Measurements from ENCODE around the gene CCDC90B. TPM values are rescaled to one million over a fixed set of nuclear protein-coding genes. Genes with fewer than 3 reads are reported as not detected.
A peak's percentile ranks its signal among the peaks of the same experiment; 100 is the strongest.

CCDC90B gene
- total and polyA plus RNA-seq, 4 donors = 31.6 to 84.6 (median 36.8) TPM

- peaks cover 0 to 4% of the 10 kb centered on the region in 2 donors for H3K36me3 ChIP-seq (ENCODE audit: control insufficient read depth in 1 of 2, insufficient read depth in 2 of 2, low read length in 1 of 2)
- DNase-seq (no peak), ATAC-seq (ENCODE audit: low FRiP score) (no peak)
- H3K4me3 ChIP-seq (ENCODE audit: low read length in 2 of 2) = no peak overlapping the region
- H3K4me1 ChIP-seq (ENCODE audit: control insufficient read depth in 1 of 2, insufficient read depth in 2 of 2, low read length in 2 of 2) = peaks cover 0 to 7% of the 10 kb centered on the region in 2 donors
- intact Hi-C loops (cut with DNase I) = loop anchor here in 1 of 2 donors (5.0 kb wide), 1 partner anchor 59 kb away; no protein-coding TSS in a partner anchor
- H3K27me3 ChIP-seq (ENCODE audit: control insufficient read depth in 1 of 2, insufficient read depth in 2 of 2, low read length in 1 of 2) = no peaks in the 10 kb centered on the region
- no peaks in the 10 kb centered on the region for H3K9me3 ChIP-seq (ENCODE audit: control insufficient read depth, low read length)
- 55 to 63% methylated on average over 3 of the region's 3 CpGs for WGBS, 2 donors
- H3K27ac ChIP-seq (ENCODE audit: low read depth in 1 of 2, low read length in 2 of 2) = peak overlapping the region; percentile 30 to 69
These were observed 29.4 kb downstream of the CCDC90B start for GRCh38 chr11:83256602-83257340.

GRCh38 chr11:83255366-83255765 is 30.8 kb downstream of the CCDC90B start:
- WGBS, 2 donors = 91 to 95% methylated on average over 3 of the region's 3 CpGs
- intact Hi-C loops (cut with DNase I) = loop anchor here in 1 of 2 donors (5.0 kb wide), 1 partner anchor 58 kb away; no protein-coding TSS in a partner anchor
- peaks cover 0 to 4% of the 10 kb centered on the region in 2 donors for H3K36me3 ChIP-seq (ENCODE audit: control insufficient read depth in 1 of 2, insufficient read depth in 2 of 2, low read length in 1 of 2)
- ATAC-seq (ENCODE audit: low FRiP score) = no peak
- H3K4me1 ChIP-seq (ENCODE audit: control insufficient read depth in 1 of 2, insufficient read depth in 2 of 2, low read length in 2 of 2) = peaks cover 0 to 7% of the 10 kb centered on the region in 2 donors
- DNase-seq = no peak
- no peaks in the 10 kb centered on the region for H3K9me3 ChIP-seq (ENCODE audit: control insufficient read depth, low read length)
- H3K27ac ChIP-seq (ENCODE audit: low read depth in 1 of 2, low read length in 2 of 2) = no peak overlapping the region
- H3K27me3 ChIP-seq (ENCODE audit: control insufficient read depth in 1 of 2, insufficient read depth in 2 of 2, low read length in 1 of 2) = no peaks in the 10 kb centered on the region
- no peak overlapping the region for H3K4me3 ChIP-seq (ENCODE audit: low read length in 2 of 2)

- no peak overlapping the region for H3K27ac ChIP-seq (ENCODE audit: low read depth in 1 of 2, low read length in 2 of 2)
- DNase-seq (no peak), ATAC-seq (ENCODE audit: low FRiP score) (no peak)
- H3K4me3 ChIP-seq (ENCODE audit: low read length in 2 of 2) = no peak overlapping the region
- H3K27me3 ChIP-seq (ENCODE audit: control insufficient read depth in 1 of 2, insufficient read depth in 2 of 2, low read length in 1 of 2) = no peaks in the 10 kb centered on the region
- 91 to 97% methylated on average over 2 of the region's 2 CpGs for WGBS, 2 donors
- H3K36me3 ChIP-seq (ENCODE audit: control insufficient read depth in 1 of 2, insufficient read depth in 2 of 2, low read length in 1 of 2) = peaks cover 0 to 2% of the 10 kb centered on the region in 2 donors
- no peaks in the 10 kb centered on the region for H3K9me3 ChIP-seq (ENCODE audit: control insufficient read depth, low read length)
- H3K4me1 ChIP-seq (ENCODE audit: control insufficient read depth in 1 of 2, insufficient read depth in 2 of 2, low read length in 2 of 2) = peaks cover 3 to 7% of the 10 kb centered on the region in 2 donors
- intact Hi-C loops (cut with DNase I) = loop anchor here (5.0 kb wide), 2 partner anchors 351 to 356 kb away; partner anchors contain the start of genes DDIAS (in 1 of the 2) and PRCP (in 1 of the 2)
These were observed 33.2 kb downstream of the CCDC90B start for GRCh38 chr11:83252941-83253340.

DNA sequence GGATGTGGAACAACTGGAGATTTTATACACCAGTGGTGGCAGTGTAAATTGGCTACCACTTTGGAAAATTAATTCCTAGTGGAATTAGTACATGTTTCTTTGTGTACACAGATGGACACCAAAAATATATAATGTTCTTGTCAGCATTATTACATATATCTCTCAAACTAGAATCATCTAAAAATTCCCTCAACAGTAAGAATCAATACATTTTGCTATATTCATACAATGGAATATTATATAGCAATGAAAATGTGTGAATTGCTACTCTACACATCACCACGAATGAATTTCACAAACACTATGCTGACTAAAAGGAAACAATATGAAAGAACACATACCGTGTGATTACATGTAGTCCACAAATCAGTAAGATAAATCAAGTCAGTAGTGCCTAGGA is 33.9 kb downstream of the CCDC90B start:
- H3K4me3 ChIP-seq (ENCODE audit: low read length in 2 of 2) = no peak overlapping the region
- ATAC-seq (ENCODE audit: low FRiP score) = no peak
- no peak for DNase-seq
- peaks cover 3% of the 10 kb centered on the region in 2 donors for H3K4me1 ChIP-seq (ENCODE audit: control insufficient read depth in 1 of 2, insufficient read depth in 2 of 2, low read length in 2 of 2)
- H3K9me3 ChIP-seq (ENCODE audit: control insufficient read depth, low read length) = no peaks in the 10 kb centered on the region
- H3K36me3 ChIP-seq (ENCODE audit: control insufficient read depth in 1 of 2, insufficient read depth in 2 of 2, low read length in 1 of 2) = no peaks in the 10 kb centered on the region
- intact Hi-C loops (cut with DNase I) = loop anchor here (5.0 kb wide), 2 partner anchors 350 to 355 kb away; partner anchors contain the start of genes DDIAS (in 1 of the 2) and PRCP (in 1 of the 2)
- H3K27me3 ChIP-seq (ENCODE audit: control insufficient read depth in 1 of 2, insufficient read depth in 2 of 2, low read length in 1 of 2) = no peaks in the 10 kb centered on the region
- no peak overlapping the region for H3K27ac ChIP-seq (ENCODE audit: low read depth in 1 of 2, low read length in 2 of 2)
- 96% methylated on average over 2 of the region's 2 CpGs for WGBS, 2 donors

DNA sequence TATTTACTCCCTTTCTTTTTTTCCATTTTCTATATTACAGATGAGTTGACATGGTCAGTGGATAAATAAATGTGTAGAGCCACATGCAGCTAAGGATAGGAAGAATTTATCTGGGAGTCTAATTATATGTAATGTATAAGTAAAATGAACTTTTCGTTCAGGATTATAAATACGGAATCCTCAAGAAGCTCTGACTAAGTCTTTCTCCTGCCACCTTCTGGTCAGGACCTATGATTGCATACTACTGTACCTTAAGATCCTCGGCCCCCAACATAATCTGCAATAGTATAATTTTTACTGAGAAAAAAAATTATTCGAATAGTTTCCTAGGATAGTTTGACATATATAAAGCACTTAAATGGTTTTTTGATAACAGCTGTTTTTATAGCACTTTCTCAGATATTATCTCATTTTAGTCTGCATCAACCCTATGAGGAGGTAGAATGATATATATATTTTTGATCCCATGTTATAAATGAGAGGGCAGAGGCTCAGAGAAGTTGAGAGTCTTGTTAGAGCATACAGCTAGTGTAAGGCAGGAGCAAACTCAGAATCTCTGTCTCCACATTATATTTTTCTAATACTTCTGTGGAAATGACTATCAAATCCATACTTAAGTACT is 36.1 kb downstream of the CCDC90B start:
- 2% methylated on average over 4 of the region's 4 CpGs for WGBS, 2 donors
- no peak for ATAC-seq (ENCODE audit: low FRiP score)

GRCh38 chr11:83249445-83249844 is 36.7 kb downstream of the CCDC90B start:
- H3K9me3 ChIP-seq (ENCODE audit: control insufficient read depth, low read length) = no peaks in the 10 kb centered on the region
- peaks cover 0 to 3% of the 10 kb centered on the region in 2 donors for H3K4me1 ChIP-seq (ENCODE audit: control insufficient read depth in 1 of 2, insufficient read depth in 2 of 2, low read length in 2 of 2)
- 91 to 96% methylated on average over 1 of the region's 1 CpG for WGBS, 2 donors
- no peaks in the 10 kb centered on the region for H3K27me3 ChIP-seq (ENCODE audit: control insufficient read depth in 1 of 2, insufficient read depth in 2 of 2, low read length in 1 of 2)
- intact Hi-C loops (cut with DNase I) = no loop called here
- DNase-seq (no peak), ATAC-seq (ENCODE audit: low FRiP score) (no peak)
- no peak overlapping the region for H3K27ac ChIP-seq (ENCODE audit: low read depth in 1 of 2, low read length in 2 of 2)
- peaks cover 0 to 2% of the 10 kb centered on the region in 2 donors for H3K36me3 ChIP-seq (ENCODE audit: control insufficient read depth in 1 of 2, insufficient read depth in 2 of 2, low read length in 1 of 2)
- H3K4me3 ChIP-seq (ENCODE audit: low read length in 2 of 2) = no peak overlapping the region

More for the DNA sequence above, 36.1 kb downstream of the CCDC90B start:
- intact Hi-C loops (cut with DNase I) = loop anchor here (5.0 kb wide), 2 partner anchors 348 to 353 kb away; partner anchors contain the start of genes DDIAS (in 1 of the 2) and PRCP (in 1 of the 2)
- Histone ChIP-seq H3K36me3 (ENCODE audit: control insufficient read depth in 1 of 2, insufficient read depth in 2 of 2, low read length in 1 of 2) (peaks cover 0 to 2% of the 10 kb centered on the region in 2 donors), H3K9me3 (ENCODE audit: control insufficient read depth, low read length) (no peaks in the 10 kb centered on the region), H3K27me3 (ENCODE audit: control insufficient read depth in 1 of 2, insufficient read depth in 2 of 2, low read length in 1 of 2) (no peaks in the 10 kb centered on the region), H3K27ac (ENCODE audit: low read depth in 1 of 2, low read length in 2 of 2) (no peak overlapping the region), H3K4me1 (ENCODE audit: control insufficient read depth in 1 of 2, insufficient read depth in 2 of 2, low read length in 2 of 2) (peaks cover 0 to 3% of the 10 kb centered on the region in 2 donors), H3K4me3 (ENCODE audit: low read length in 2 of 2) (no peak overlapping the region)
- DNase-seq = no peak

- WGBS, 2 donors = 24 to 27% methylated on average over 5 of the region's 5 CpGs
- H3K4me3 ChIP-seq (ENCODE audit: low read length in 2 of 2) = no peak overlapping the region
- no peaks in the 10 kb centered on the region for H3K4me1 ChIP-seq (ENCODE audit: control insufficient read depth in 1 of 2, insufficient read depth in 2 of 2, low read length in 2 of 2)
- no peaks in the 10 kb centered on the region for H3K9me3 ChIP-seq (ENCODE audit: control insufficient read depth, low read length)
- DNase-seq = no peak
- peak; percentile 68 for ATAC-seq (ENCODE audit: low FRiP score)
- intact Hi-C loops (cut with DNase I) = no loop called here
- H3K27me3 ChIP-seq (ENCODE audit: control insufficient read depth in 1 of 2, insufficient read depth in 2 of 2, low read length in 1 of 2) = no peaks in the 10 kb centered on the region
- H3K27ac ChIP-seq (ENCODE audit: low read depth in 1 of 2, low read length in 2 of 2) = no peak overlapping the region
- H3K36me3 ChIP-seq (ENCODE audit: control insufficient read depth in 1 of 2, insufficient read depth in 2 of 2, low read length in 1 of 2) = peaks cover 2 to 7% of the 10 kb centered on the region in 2 donors
These were observed 44.7 kb downstream of the CCDC90B start for GRCh38 chr11:83241291-83241946.

DNA sequence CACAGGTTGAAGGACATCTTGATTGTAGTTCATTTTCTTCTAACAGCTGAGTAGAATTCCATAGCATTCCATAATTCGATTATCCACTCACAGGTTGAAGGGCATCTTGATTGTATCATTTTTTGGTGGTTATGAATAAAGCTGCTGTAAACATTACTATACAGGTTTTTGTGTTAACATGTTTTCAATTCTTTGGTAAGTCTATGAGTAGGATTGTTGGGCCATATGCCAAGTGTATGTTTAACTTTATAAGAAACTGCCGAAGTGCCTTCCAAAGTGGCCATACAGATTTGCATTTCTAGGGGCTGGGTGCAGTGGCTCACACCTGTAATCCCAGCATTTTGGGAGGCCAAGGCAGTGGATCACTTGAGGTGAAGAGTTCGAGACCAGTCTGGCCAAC is 48.1 kb downstream of the CCDC90B start:
- intact Hi-C loops (cut with DNase I) = loop anchor here in 1 of 2 donors (10.0 kb wide), 1 partner anchor 587 kb away; no protein-coding TSS in a partner anchor
- H3K36me3 ChIP-seq (ENCODE audit: control insufficient read depth in 1 of 2, insufficient read depth in 2 of 2, low read length in 1 of 2) = peaks cover 0 to 7% of the 10 kb centered on the region in 2 donors
- no peak overlapping the region for H3K27ac ChIP-seq (ENCODE audit: low read depth in 1 of 2, low read length in 2 of 2)
- H3K4me1 ChIP-seq (ENCODE audit: control insufficient read depth in 1 of 2, insufficient read depth in 2 of 2, low read length in 2 of 2) = no peaks in the 10 kb centered on the region
- 46 to 71% methylated on average over 3 of the region's 3 CpGs for WGBS, 2 donors
- no peak overlapping the region for H3K4me3 ChIP-seq (ENCODE audit: low read length in 2 of 2)
- no peak for ATAC-seq (ENCODE audit: low FRiP score)
- H3K27me3 ChIP-seq (ENCODE audit: control insufficient read depth in 1 of 2, insufficient read depth in 2 of 2, low read length in 1 of 2) = no peaks in the 10 kb centered on the region
- H3K9me3 ChIP-seq (ENCODE audit: control insufficient read depth, low read length) = no peaks in the 10 kb centered on the region
- no peak for DNase-seq
